NCI-H2029 (cell line): ENCODE data around the gene GOLGA6D.
"Not testable (repeated sequence)": the region's sequence is repeated elsewhere in the genome, so short reads cannot be mapped to it uniquely, and the experiment has no call there.

Source experiments
- DNase-seq: peaks from one replicate; lab custom pipeline; 2025; lab: John Stamatoyannopoulos, UW

Gene GOLGA6D

GRCh38 chr15:75278497-75278896 is 4.1 kb upstream of the GOLGA6D start:
- not testable (repeated sequence) for DNase-seq

GRCh38 chr15:75284152-75284551 is 1.5 kb downstream of the GOLGA6D start:
- not testable (repeated sequence) for DNase-seq

GRCh38 chr15:75293660-75294059 is 11.0 kb downstream of the GOLGA6D start:
- not testable (repeated sequence) for DNase-seq

- DNase-seq, result not testable (repeated sequence)
Observed at GRCh38 chr15:75298541-75299310, 16.1 kb downstream of the GOLGA6D start.

- DNase-seq, result not testable (repeated sequence)
Observed at GRCh38 chr15:75299311-75299688, 16.7 kb downstream of the GOLGA6D start.

GRCh38 chr15:75300026-75300425 is 17.4 kb downstream of the GOLGA6D start:
- DNase-seq, result not testable (repeated sequence)

- no peak for DNase-seq
Observed at GRCh38 chr15:75302318-75302717, 19.7 kb downstream of the GOLGA6D start.

- DNase-seq, result not testable (repeated sequence)
Observed at GRCh38 chr15:75302753-75303152, 20.1 kb downstream of the GOLGA6D start.

- DNase-seq, result no peak
Observed at GRCh38 chr15:75306188-75306587, 23.6 kb downstream of the GOLGA6D start.

GRCh38 chr15:75307778-75308390 is 25.2 kb downstream of the GOLGA6D start:
- no peak for DNase-seq

GRCh38 chr15:75309711-75310110 is 27.1 kb downstream of the GOLGA6D start:
- no peak for DNase-seq

GRCh38 chr15:75312548-75312947 is 29.9 kb downstream of the GOLGA6D start:
- DNase-seq, result not testable (repeated sequence)

- DNase-seq, result no peak
Observed at GRCh38 chr15:75313116-75313845, 30.6 kb downstream of the GOLGA6D start.

- no peak for DNase-seq
Observed at GRCh38 chr15:75314552-75315290, 32.1 kb downstream of the GOLGA6D start.

- not testable (repeated sequence) for DNase-seq
Observed at GRCh38 chr15:75319231-75319897, 36.7 kb downstream of the GOLGA6D start.

GRCh38 chr15:75321711-75322110 is 39.1 kb downstream of the GOLGA6D start:
- no peak for DNase-seq

- no peak for DNase-seq
Observed at GRCh38 chr15:75325922-75326321, 43.3 kb downstream of the GOLGA6D start.

GRCh38 chr15:75327005-75327404 is 44.4 kb downstream of the GOLGA6D start:
- no peak for DNase-seq

GRCh38 chr15:75327491-75327890 is 44.9 kb downstream of the GOLGA6D start:
- DNase-seq, result no peak

- DNase-seq, result no peak
Observed at GRCh38 chr15:75328493-75329314, 46.1 kb downstream of the GOLGA6D start.

- DNase-seq, result no peak
Observed at GRCh38 chr15:75329571-75329970, 46.9 kb downstream of the GOLGA6D start.
